ENCODE data around the gene AUTS2.

DNA sequence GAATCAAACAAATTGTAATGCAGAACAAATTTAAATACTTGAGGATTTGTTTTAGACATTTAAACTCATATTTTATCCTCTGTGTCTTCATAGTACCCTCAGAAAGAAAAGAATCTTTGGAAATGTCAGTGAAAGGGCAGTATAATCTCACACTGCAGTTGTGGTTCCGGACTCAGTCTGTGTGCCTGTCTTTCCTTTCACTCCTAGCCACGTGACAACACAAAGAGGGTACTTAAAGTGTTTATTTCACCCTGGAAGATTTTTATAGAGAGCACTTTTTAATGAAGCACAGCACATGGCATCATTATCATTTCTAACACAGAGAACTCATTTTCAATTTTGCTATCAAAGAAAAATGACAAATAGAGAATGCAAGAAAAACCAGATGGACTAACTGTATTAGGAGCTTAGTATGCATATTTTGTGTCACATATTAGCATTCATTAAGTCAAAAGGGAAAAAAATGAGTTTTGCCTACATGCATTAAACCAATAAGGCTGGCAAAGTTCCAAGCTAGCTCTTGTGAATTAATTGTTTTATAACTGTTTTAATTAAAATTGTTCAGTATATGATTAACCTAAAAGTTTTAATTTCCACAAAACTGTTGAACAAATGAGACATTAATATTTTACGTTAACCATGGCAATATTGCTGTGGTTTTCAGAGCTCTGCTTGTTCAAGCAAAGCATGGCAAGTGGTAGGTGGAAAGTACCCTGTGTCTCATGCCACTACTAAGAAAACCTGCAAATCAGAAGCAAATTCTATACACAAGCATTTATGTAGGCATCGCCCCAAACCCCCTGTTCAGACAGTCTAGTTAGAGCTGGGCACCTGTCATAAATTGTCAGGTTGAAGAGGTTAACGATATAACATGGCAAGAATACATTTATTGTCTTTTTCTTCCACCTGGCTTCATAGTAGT lies 65.9 kb downstream of the AUTS2 start:
- TF ChIP-seq POLR2AphosphoS5 (IDR thresholded peaks at IDR 0.05) (no peak), POLR2A (IDR thresholded peaks at IDR 0.05) (no peak), CTCF (IDR thresholded peaks at IDR 0.05) (no peak)

All from breast epithelium (tissue), 3 donors.